HG03045 (cell line): Measurements from ENCODE around the gene OPA3.
A peak's percentile ranks its signal among the peaks of the same experiment; 100 is the strongest.

Experiments
- ATAC-seq: cut with Tn5 transposase; IDR thresholded peaks from one replicate; pipeline ENCODE4 v1.9.1; 2021; ENCODE audit warnings: mild to moderate bottlenecking, moderate library complexity; ENCODE audit not compliant: unreplicated experiment

The OPA3 gene

DNA sequence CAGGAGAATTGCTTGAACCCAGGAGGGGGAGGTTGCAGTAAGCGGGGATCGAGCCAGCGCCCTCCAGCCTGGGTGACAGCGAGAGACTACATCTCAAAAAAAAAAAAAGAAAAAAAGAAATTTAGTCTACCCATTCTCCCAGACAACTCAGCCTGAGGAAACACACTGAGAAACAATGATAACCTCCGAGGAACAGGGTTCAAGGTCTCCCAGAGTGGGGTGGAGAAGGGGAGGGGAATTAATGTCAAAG is 78.7 kb downstream of the OPA3 start:
- no peak for ATAC-seq

DNA sequence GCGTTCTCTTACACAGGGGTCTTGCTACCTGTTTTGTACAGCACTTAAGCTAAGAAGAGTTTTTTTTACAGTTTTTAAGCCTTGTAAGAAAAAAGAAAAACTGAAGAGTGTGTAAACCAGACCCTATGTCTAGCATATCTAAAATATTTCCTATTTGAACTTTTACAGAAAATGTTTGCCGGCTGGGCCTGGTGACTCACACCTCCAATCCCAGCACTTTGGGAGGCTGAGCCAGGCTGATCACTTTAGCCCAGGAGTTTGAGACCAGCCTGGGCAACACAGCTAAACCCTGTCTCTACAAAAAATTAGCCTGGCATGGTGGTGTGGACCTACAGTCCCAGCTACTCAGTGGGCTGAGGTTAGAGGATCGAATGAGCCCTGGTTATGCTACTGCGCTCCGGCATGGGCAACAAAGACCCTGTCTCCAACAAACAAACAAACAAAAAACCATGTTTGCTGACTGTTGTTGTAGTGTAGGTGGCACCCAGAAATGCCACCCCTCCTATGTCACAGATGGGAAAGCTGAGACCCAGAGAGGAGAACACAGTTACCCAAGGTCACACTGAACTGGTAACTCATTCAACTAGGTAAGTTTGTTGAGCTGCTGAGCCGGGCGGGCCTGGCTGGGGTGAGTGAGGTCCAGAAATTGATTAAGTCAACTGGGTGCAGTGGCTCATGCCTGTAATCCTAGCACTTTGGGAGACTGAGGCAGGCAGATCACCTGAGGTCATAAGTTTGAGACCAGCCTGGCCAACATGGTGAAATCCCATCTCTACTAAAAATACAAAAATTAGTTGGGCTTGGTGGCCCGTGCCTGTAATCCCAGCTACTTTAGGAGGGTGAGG is 79.2 kb downstream of the OPA3 start:
- ATAC-seq = no peak

DNA sequence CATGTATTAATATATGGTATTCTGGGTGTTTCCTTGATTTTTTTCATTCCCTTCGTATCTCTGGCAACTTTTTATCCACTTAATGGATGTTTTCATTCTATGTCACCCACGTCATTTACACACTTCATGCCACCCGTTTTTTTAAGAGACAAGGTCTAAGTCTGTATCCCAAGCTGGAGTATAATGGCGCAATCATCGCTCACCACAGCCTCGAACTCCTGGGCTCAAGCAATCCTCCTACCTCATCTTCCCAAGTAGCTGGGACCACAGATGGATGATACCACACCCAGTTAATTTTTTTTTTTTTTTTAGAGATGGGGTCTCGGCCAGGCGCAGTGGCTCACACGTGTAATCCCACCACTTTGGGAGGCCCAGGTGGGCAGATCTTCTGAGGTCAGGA is 80.7 kb downstream of the OPA3 start:
- no peak for ATAC-seq

DNA sequence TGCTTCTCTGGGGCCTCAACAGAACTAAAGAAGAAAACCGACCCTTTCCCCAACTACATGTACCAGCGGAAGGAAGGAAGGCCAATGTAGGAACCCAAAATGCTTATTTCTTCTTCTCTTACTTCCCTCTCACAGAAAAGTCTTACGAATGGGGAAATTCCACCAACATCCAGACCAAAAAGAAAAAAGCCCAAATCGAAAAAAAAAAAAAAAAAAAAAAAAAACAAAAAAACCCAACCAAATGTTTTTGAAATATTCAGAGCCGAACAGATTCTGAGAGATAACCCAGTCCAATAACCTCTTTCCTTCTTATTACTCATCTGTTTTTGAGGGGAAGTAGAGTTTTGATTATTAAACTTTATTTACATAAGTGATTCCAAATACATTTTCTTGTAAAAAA is 82.5 kb downstream of the OPA3 start:
- ATAC-seq = no peak

DNA sequence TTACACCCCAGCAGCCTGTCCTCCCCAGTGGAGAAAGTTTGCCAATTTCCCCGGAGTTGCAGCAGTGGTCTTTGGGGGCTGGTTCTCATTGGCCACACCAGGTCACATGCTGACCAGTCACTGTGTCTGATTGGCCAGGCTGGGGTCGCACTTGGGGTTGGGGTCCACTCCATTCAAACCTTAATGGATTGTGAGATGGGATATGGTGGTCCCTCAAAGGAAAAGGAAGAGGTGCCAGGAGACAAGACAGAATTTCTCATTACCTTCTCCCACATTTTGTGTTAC is 82.9 kb downstream of the OPA3 start:
- ATAC-seq = no peak

DNA sequence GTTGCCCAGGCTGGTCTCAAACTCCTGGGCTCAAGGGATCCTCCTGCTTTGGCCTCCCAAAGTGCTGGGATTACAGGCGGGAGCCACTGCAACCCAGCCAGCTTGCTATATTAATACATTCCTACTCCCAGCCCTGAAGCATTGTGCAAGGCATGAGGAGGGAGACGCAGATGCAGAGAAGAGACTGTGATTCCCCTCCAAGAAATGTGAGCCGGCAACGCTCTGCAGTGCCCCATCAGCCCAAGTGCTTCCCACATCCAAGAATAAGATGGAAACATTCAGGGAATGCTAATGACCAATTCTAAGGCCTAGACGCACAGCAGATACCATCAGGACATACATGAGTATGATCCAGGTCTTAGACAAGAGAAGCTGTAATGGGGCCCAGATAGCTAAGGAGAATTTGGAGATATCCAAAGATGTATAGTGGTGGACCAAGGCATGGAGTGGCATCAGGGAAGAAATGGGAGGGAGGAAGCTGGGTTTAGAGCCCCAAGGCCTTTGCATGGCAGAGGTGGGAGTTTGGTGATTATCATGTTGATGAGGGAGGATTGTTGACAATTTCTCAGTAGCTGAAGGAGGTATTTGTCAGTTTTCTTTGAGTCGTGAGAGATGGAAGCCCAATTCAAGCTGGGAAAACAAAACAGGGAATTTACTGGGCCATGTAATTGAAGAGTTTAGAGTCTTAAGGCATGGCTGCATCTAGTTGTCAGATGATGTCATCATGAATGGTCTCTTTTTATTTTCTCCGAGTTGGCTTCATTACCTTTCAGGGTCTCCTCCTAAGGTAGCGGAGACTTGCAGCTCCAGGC is 83.5 kb downstream of the OPA3 start:
- ATAC-seq = no peak

DNA sequence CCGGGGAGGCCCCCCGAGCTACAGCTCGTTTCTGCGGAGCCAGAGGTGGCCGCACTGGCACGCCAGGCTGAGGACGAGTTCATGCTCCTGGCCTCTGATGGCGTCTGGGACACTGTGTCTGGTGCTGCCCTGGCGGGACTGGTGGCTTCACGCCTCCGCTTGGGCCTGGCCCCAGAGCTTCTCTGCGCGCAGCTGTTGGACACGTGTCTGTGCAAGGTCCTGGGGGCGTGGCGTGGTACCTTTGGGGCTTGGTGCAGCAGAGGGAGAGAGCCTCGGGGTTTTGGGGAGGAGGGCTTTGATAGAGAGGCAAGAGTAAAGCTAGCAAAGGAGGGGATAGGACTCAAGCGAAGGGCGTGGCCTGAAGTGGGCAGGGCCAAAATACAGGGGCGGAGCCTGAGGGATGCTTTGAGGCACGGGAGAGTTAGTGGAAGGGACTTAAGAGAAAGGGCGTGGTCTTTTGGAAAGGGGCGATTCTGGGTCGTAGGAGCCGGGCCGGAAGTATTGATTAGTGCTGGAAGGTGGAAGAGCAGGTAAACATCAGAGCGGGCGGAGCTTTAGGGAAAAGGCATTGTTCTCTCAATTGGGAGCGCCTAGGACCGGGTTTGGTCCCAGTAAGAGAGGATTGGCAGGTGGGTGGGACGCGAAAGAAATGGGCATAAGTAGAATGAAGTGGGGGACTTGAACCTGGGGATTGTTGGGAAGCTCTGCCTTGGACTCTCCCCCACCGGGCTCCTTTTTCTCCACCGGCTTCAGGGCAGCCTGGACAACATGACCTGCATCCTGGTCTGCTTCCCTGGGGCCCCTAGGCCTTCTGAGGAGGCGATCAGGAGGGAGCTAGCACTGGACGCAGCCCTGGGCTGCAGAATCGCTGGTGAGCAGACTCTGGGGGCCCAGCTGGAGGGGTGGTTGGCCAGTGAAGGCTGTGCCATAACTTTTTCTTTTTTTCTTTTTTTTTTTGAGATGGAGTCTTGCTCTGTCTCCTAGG is 85.1 kb downstream of the OPA3 start:
- ATAC-seq = no peak

DNA sequence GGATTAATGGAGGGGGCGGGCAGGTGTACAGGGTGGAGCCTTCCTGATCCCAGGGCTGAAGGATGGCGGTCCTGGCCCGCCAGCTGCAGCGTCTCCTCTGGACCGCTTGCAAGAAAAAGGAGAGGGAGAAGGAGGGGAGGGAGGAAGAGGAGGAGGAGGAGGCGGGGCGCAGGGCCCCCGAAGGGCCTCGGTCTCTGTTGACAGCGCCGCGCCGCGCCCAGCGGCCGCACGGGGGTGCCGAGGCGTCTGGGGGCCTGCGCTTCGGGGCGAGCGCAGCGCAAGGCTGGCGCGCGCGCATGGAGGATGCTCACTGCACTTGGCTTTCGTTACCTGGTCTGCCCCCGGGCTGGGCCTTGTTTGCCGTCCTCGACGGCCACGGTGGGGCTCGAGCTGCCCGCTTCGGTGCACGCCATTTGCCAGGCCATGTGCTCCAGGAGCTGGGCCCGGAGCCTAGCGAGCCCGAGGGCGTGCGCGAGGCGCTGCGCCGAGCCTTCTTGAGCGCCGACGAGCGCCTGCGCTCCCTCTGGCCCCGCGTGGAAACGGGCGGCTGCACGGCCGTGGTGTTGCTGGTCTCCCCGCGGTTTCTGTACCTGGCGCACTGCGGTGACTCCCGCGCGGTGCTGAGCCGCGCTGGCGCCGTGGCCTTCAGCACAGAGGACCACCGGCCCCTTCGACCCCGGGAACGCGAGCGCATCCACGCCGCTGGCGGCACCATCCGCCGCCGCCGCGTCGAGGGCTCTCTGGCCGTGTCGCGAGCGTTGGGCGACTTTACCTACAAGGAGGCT is 86.0 kb downstream of the OPA3 start, which contains the start of gene PPM1N:
PPM1N (plus strand) TSS at position 33 of the 785 bp plus-strand sequence; CDS start at position 63, 30 bp downstream.
- no peak for ATAC-seq

DNA sequence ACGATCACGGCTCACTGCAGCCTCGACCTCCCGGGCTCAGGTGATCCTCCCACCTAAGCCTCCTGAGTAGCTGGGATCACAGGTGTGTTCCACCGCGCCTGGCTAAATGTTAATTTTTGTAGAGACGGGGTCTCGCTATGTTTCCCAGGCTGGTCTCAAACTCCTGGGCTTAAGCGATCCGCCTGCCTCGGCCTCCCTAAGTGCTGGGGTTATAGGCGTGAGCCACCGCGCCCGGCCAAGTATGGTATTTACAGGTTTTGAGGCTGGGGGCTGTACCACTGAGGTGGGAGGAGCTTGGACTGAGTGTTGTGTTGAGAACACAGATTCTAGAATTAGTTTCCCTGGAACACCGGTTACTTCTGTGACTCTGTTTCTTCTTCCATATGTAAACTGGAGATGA is 86.8 kb downstream of the OPA3 start:
- ATAC-seq = no peak

DNA sequence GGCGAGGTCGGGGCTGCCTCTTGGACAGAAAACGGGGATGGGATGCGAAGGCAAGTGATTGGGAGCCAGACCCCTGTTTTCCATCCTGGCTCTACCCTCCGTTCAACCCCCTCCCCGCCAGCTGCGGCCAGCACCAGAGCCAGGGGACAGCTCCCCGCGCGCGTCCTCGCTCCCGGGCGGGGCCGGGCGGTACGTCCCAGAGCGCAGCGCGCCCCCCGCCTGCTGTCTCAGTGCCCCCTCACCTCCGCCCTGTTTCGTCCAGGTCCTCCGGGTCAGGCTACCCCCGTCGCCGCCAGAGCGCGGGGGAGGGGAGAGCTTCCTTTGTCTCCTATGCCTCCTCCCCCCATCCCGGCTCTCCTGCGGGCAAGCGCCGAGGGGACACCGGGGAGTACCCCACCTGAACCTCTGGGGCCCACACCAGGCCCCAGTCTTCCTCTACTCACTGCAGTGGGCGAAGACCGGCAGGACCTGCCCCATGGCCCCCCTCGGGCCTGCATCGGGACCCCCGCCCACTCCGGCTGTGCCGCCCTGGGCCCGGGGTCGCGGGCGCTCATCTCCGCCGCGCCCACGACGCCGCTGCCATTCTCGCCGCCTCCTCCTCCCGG is 88.2 kb downstream of the OPA3 start:
- no peak for ATAC-seq

DNA sequence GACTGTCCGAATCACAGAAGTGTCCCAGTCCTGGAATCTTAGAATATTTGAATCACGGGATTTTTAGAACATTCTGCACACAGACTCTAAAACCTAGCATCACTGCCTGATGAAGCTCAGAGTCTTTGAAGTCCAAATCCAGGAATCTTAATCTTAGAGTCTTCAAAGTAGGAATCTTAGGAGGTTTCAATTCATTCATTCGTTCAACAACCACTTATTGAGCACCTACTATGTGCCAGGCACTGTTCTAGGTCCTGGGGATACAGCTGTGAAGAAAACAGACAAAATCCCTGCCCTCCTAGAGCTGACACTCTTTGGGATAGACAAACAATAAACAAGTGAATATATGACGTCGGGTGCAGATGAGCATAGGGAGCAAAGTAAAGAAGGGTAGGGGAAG is 89.4 kb downstream of the OPA3 start:
- no peak for ATAC-seq

DNA sequence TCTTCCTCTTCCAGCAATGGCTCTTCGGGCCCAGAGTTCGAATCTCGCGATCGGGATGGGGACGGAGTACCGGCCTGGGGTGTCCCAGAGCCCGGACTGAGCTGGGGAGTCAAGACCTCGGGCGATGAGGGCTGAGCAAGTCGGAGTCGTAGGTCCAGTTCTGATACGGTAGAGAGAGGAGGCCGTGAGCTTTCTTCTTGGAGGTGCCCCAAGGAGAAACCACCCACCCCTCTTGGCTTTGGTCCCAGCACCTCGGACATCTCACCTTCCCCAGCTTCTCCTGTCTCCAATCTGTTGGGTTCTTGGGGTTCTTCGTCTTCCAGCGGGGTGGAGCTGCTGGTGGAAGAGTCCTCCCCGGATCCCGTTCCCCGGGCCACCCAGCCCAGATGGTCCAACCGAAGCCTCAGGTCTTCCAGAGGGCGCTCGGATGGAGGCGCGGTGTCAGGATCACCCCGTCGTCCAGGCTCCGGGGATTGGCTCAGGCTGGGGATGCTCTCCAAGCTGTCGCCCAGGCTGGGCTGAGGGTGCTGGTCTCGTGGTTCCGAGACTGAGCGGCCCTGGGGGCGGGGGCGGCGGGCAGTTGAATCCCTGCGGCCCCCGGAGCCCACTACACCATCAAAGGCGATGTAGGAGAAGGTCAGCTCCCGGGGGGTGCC is 90.2 kb downstream of the OPA3 start:
- no peak for ATAC-seq

DNA sequence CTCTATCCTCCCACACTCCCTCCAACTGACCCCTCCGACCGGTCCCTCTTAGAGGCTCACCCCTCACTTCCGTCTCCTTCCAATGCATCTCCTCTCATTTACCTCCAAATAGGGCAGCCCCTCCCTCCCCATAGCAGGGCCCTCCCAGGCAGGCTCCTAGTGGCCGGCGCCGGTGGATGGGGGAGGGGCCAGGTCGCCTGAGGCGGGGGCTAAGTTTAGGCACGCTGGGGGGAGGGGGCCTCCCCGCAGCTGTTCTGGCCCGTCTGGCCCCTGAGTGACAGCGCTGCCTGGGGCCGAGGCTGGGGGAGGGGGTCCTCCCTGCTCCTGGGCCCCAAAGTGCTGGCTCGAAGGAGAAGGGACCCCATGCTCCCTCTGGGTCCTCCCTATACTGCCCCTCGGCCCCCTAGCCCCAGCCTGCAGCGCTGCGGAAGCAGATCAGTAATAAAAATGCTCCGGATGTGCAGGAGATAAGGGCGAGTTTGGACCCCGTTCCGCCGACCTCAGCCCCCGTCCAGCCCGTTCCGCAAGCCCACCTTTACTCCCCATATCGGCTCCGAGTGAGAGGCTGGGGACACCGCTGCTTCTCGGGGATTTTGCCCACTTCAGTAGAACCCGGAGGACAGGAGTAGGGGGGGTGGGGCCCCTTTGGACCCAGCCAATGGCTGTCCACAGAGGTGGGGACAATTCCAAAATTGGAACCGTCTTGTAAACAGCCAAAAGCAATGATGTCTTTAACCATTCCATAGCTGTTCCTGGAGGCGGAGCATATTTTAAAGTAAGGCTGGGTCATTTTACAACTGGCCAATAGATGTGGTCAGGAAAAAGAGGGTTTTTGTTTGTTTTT is 91.8 kb downstream of the OPA3 start:
- no peak for ATAC-seq

DNA sequence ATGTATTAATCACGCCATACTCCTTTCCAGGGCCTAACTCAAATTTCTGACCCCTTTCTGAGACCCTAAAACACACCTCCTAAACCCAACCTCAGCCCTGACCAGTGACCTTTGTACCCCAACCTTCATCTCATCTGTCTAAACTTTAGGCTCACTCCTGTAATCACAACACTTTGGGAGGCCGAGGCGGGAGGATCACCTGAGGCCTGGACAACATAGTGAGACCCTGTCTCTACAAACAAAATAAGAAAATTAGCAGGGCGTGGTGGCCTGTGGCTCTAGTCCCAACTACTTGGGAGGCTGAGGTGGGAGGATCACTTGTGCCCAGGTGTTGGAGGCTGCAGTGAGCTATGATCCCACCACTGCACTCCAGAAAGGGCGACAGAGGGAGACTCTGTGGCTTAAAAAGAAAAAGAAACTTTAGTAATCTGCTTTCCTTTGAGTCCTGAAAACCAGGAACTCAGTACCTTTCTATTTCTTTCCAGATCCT is 92.4 kb downstream of the OPA3 start:
- ATAC-seq = no peak

DNA sequence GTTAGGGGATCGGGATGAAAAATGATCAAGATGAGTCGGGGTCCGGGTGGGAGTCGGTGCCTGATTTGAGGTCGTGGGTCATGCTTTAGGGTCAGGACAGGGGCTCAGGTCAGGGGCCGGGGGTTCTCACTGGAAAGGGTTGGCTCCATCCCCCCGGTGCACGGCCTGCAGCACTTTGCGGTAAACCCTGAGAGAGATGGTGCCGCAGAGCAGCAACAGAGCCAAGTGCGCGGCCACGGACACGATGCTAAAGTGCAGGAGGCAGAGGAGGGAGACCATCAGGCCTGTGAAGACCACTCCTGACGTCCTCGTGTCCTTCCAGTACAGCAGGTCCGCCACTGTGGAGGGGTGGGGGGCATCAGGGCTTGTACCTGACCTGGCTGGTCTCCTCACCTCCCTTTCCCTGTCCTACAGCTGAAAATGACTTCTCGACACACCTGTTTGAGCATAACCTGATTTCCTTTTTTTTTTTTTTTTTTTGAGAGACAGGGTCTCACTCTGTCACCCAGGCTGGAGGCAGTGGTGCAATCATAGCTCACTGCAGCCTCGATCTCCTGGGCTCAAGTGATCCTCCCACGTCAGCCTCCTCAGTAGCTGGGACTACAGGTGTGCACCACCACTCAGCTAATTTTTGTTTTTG is 95.3 kb downstream of the OPA3 start:
- ATAC-seq = no peak

DNA sequence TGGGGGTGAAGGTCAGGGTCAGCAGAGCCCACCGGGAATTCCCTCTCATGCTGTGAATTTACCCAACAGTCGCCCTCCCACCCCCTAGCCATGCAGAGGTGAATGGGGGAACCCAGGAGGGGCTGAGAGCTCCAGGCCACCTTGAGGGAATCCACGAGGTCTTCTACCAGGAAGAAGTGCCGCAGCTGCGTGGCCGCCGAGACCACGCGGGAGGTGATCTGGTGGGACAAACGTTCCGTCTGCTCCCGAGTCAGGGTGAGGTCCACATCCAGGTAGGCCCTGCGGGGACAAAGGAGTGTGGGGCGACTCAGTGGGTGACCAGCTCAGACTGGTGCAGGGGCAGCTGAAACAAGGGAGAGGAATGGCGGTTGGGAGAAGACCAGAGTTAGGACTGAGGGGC is 95.9 kb downstream of the OPA3 start:
- ATAC-seq = no peak

DNA sequence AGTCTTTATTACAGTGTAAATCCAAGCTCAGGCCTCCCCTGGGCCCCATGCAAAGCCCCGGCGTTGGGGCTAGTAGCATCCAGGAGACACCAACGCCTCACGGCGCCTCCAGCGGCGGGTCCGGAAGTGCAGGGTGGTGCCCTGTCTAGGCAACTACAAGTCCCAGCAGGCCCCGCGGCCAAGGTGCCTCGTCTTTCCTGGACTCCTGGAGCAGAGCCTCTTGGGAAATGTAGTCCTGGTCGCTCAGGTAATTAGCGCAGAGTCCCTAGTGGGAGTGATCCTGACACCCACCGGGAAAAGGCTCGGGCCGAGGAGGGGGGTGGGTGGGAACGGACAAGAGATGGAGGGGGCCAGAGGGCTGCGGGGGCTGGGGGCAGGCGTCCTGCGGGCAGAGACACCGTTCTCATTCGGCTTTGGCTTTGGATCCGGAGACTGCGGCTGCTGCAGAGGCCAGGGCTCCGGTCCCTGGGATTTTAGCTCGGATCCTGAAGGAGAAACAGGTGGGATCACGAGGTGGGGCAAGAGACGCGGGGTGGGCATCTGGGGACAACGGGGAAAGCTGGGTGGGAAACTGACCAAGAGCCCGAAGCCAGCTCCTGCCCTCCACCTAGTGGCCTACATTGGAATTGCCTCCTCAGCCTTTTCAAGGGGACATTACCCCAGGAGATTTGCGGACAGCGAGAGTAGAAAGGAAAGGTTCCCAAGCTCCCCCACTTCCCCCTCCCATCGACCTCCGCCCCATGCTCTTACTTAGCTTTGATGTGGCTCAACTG is 99.1 kb downstream of the OPA3 start:
- peak; percentile 93 for ATAC-seq
